Measurements from ENCODE around the gene FAM219B. TPM values are rescaled to one million over a fixed set of nuclear protein-coding genes. Genes with fewer than 3 reads are reported as not detected.

The FAM219B gene
- total and polyA plus RNA-seq, 2 donors: 25.5 to 28.0 TPM

- peaks cover 0 to 5% of the 10 kb centered on the region in 2 donors for H3K9me3 ChIP-seq (ENCODE audit: control insufficient read depth in 2 of 2, insufficient read depth in 1 of 2, low read length in 1 of 2)
- peaks cover 6 to 19% of the 10 kb centered on the region in 2 donors for H3K4me1 ChIP-seq (ENCODE audit: control insufficient read depth in 2 of 2, insufficient read depth in 2 of 2, low read length in 2 of 2)
- 84% methylated on average over 11 of the region's 11 CpGs for WGBS
- no peak for DNase-seq (ENCODE audit: low read depth in 6 of 9, low spot score in 9 of 9)
- H3K36me3 ChIP-seq (ENCODE audit: control insufficient read depth in 2 of 2, insufficient read depth in 2 of 2, low read length in 1 of 2): peaks cover 11 to 21% of the 10 kb centered on the region in 2 donors
- peak overlapping the region in 1 of 2 donors; percentile 53 for H3K27ac ChIP-seq (ENCODE audit: low read depth in 1 of 2, low read length in 1 of 2)
- no peak overlapping the region for H3K4me3 ChIP-seq (ENCODE audit: low read length in 2 of 2)
- H3K27me3 ChIP-seq (ENCODE audit: control insufficient read depth in 2 of 2, insufficient read depth in 1 of 2, low read length in 1 of 2): no peaks in the 10 kb centered on the region
Observed at GRCh38 chr15:74863239-74864056, 43.2 kb downstream of the FAM219B start.

GRCh38 chr15:74858369-74858740 is 48.3 kb downstream of the FAM219B start:
- Histone ChIP-seq H3K36me3 (ENCODE audit: control insufficient read depth in 2 of 2, insufficient read depth in 2 of 2, low read length in 1 of 2) (peaks cover 18 to 21% of the 10 kb centered on the region in 2 donors), H3K4me1 (ENCODE audit: control insufficient read depth in 2 of 2, insufficient read depth in 2 of 2, low read length in 2 of 2) (peaks cover 0 to 20% of the 10 kb centered on the region in 2 donors)
- 93% methylated on average over 4 of the region's 4 CpGs for WGBS

GRCh38 chr15:74857671-74858368 is 48.8 kb downstream of the FAM219B start:
- 77% methylated on average over 9 of the region's 9 CpGs for WGBS
- DNase-seq (ENCODE audit: low read depth in 6 of 9, low spot score in 9 of 9): no peak
- H3K27ac ChIP-seq (ENCODE audit: low read depth in 1 of 2, low read length in 1 of 2): no peak overlapping the region

More at GRCh38 chr15:74858369-74858740, 48.3 kb downstream of the FAM219B start:
- H3K4me3 ChIP-seq (ENCODE audit: low read length in 2 of 2): no peak overlapping the region
- no peak for DNase-seq (ENCODE audit: low read depth in 6 of 9, low spot score in 9 of 9)
- no peaks in the 10 kb centered on the region for H3K9me3 ChIP-seq (ENCODE audit: control insufficient read depth in 2 of 2, insufficient read depth in 1 of 2, low read length in 1 of 2)
- no peaks in the 10 kb centered on the region for H3K27me3 ChIP-seq (ENCODE audit: control insufficient read depth in 2 of 2, insufficient read depth in 1 of 2, low read length in 1 of 2)
- no peak overlapping the region for H3K27ac ChIP-seq (ENCODE audit: low read depth in 1 of 2, low read length in 1 of 2)

DNA sequence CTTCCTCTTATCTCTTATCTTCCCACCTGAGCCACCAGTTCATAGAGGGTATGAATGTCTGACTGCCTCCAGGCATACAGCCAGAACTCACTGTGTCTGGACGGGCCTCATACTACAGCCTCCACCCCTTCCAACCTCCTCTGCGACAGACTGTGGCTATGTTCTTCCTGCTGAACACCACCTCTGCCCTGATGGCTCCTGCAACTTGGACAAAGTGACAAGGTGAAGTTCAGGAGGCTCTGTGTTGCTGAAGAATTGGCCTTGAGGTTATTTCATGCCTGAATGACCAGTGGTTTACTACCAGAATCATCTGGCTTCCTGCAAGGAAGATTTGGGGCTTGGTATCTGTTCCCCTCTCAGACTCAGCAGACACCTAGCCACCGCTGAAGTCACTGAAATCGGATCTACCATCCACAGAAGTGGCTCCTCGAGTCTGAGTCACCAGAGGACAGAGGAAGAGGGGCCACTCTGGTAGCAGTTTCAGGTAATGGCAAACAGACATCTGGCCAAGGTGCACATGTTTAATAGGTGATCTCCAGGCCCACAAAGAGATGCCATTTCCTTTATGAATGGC is 49.5 kb downstream of the FAM219B start:
- Histone ChIP-seq H3K9me3 (ENCODE audit: control insufficient read depth in 2 of 2, insufficient read depth in 1 of 2, low read length in 1 of 2) (no peaks in the 10 kb centered on the region), H3K36me3 (ENCODE audit: control insufficient read depth in 2 of 2, insufficient read depth in 2 of 2, low read length in 1 of 2) (peaks cover 29 to 33% of the 10 kb centered on the region in 2 donors), H3K4me3 (ENCODE audit: low read length in 2 of 2) (no peak overlapping the region), H3K4me1 (ENCODE audit: control insufficient read depth in 2 of 2, insufficient read depth in 2 of 2, low read length in 2 of 2) (peaks cover 0 to 27% of the 10 kb centered on the region in 2 donors), H3K27ac (ENCODE audit: low read depth in 1 of 2, low read length in 1 of 2) (no peak overlapping the region), H3K27me3 (ENCODE audit: control insufficient read depth in 2 of 2, insufficient read depth in 1 of 2, low read length in 1 of 2) (no peaks in the 10 kb centered on the region)
- WGBS: 75% methylated on average over 5 of the region's 5 CpGs
- DNase-seq (ENCODE audit: low read depth in 6 of 9, low spot score in 9 of 9): no peak

More at GRCh38 chr15:74857671-74858368, 48.8 kb downstream of the FAM219B start:
- no peak overlapping the region for H3K4me3 ChIP-seq (ENCODE audit: low read length in 2 of 2)
- H3K9me3 ChIP-seq (ENCODE audit: control insufficient read depth in 2 of 2, insufficient read depth in 1 of 2, low read length in 1 of 2): no peaks in the 10 kb centered on the region
- peaks cover 24 to 26% of the 10 kb centered on the region in 2 donors for H3K36me3 ChIP-seq (ENCODE audit: control insufficient read depth in 2 of 2, insufficient read depth in 2 of 2, low read length in 1 of 2)
- H3K4me1 ChIP-seq (ENCODE audit: control insufficient read depth in 2 of 2, insufficient read depth in 2 of 2, low read length in 2 of 2): peaks cover 0 to 23% of the 10 kb centered on the region in 2 donors
- no peaks in the 10 kb centered on the region for H3K27me3 ChIP-seq (ENCODE audit: control insufficient read depth in 2 of 2, insufficient read depth in 1 of 2, low read length in 1 of 2)

GRCh38 chr15:74856537-74856936 is 50.1 kb downstream of the FAM219B start:
- no peak overlapping the region for H3K27ac ChIP-seq (ENCODE audit: low read depth in 1 of 2, low read length in 1 of 2)
- 100% methylated on average over 1 of the region's 1 CpG for WGBS
- H3K9me3 ChIP-seq (ENCODE audit: control insufficient read depth in 2 of 2, insufficient read depth in 1 of 2, low read length in 1 of 2): no peaks in the 10 kb centered on the region
- peaks cover 0 to 27% of the 10 kb centered on the region in 2 donors for H3K4me1 ChIP-seq (ENCODE audit: control insufficient read depth in 2 of 2, insufficient read depth in 2 of 2, low read length in 2 of 2)
- peaks cover 36 to 39% of the 10 kb centered on the region in 2 donors for H3K36me3 ChIP-seq (ENCODE audit: control insufficient read depth in 2 of 2, insufficient read depth in 2 of 2, low read length in 1 of 2)
- no peak for DNase-seq (ENCODE audit: low read depth in 6 of 9, low spot score in 9 of 9)
- H3K4me3 ChIP-seq (ENCODE audit: low read length in 2 of 2): no peak overlapping the region
- no peaks in the 10 kb centered on the region for H3K27me3 ChIP-seq (ENCODE audit: control insufficient read depth in 2 of 2, insufficient read depth in 1 of 2, low read length in 1 of 2)

- WGBS: 98% methylated on average over 2 of the region's 2 CpGs
- H3K4me1 ChIP-seq (ENCODE audit: control insufficient read depth in 2 of 2, insufficient read depth in 2 of 2, low read length in 2 of 2): peaks cover 0 to 27% of the 10 kb centered on the region in 2 donors
- no peak overlapping the region for H3K4me3 ChIP-seq (ENCODE audit: low read length in 2 of 2)
- peaks cover 43 to 44% of the 10 kb centered on the region in 2 donors for H3K36me3 ChIP-seq (ENCODE audit: control insufficient read depth in 2 of 2, insufficient read depth in 2 of 2, low read length in 1 of 2)
- no peaks in the 10 kb centered on the region for H3K9me3 ChIP-seq (ENCODE audit: control insufficient read depth in 2 of 2, insufficient read depth in 1 of 2, low read length in 1 of 2)
- no peaks in the 10 kb centered on the region for H3K27me3 ChIP-seq (ENCODE audit: control insufficient read depth in 2 of 2, insufficient read depth in 1 of 2, low read length in 1 of 2)
- H3K27ac ChIP-seq (ENCODE audit: low read depth in 1 of 2, low read length in 1 of 2): no peak overlapping the region
- no peak for DNase-seq (ENCODE audit: low read depth in 6 of 9, low spot score in 9 of 9)
Observed at GRCh38 chr15:74855857-74856256, 50.8 kb downstream of the FAM219B start.

- no peak for DNase-seq (ENCODE audit: low read depth in 6 of 9, low spot score in 9 of 9)
- Histone ChIP-seq H3K27me3 (ENCODE audit: control insufficient read depth in 2 of 2, insufficient read depth in 1 of 2, low read length in 1 of 2) (no peaks in the 10 kb centered on the region), H3K27ac (ENCODE audit: low read depth in 1 of 2, low read length in 1 of 2) (peak overlapping the region in 1 of 2 donors; percentile 17), H3K9me3 (ENCODE audit: control insufficient read depth in 2 of 2, insufficient read depth in 1 of 2, low read length in 1 of 2) (no peaks in the 10 kb centered on the region), H3K4me1 (ENCODE audit: control insufficient read depth in 2 of 2, insufficient read depth in 2 of 2, low read length in 2 of 2) (peaks cover 0 to 24% of the 10 kb centered on the region in 2 donors), H3K36me3 (ENCODE audit: control insufficient read depth in 2 of 2, insufficient read depth in 2 of 2, low read length in 1 of 2) (peaks cover 55 to 56% of the 10 kb centered on the region in 2 donors), H3K4me3 (ENCODE audit: low read length in 2 of 2) (no peak overlapping the region)
- 97% methylated on average over 13 of the region's 13 CpGs for WGBS
Observed at GRCh38 chr15:74854453-74855022, 52.1 kb downstream of the FAM219B start.

GRCh38 chr15:74851960-74852359 is 54.7 kb downstream of the FAM219B start:
- H3K27me3 ChIP-seq (ENCODE audit: control insufficient read depth in 2 of 2, insufficient read depth in 1 of 2, low read length in 1 of 2): no peaks in the 10 kb centered on the region
- WGBS: 98% methylated on average over 7 of the region's 7 CpGs

More at GRCh38 chr15:74851960-74852359, 54.7 kb downstream of the FAM219B start:
- H3K27ac ChIP-seq (ENCODE audit: low read depth in 1 of 2, low read length in 1 of 2): no peak overlapping the region
- DNase-seq (ENCODE audit: low read depth in 6 of 9, low spot score in 9 of 9): no peak
- no peaks in the 10 kb centered on the region for H3K9me3 ChIP-seq (ENCODE audit: control insufficient read depth in 2 of 2, insufficient read depth in 1 of 2, low read length in 1 of 2)
- H3K36me3 ChIP-seq (ENCODE audit: control insufficient read depth in 2 of 2, insufficient read depth in 2 of 2, low read length in 1 of 2): peaks cover 67 to 71% of the 10 kb centered on the region in 2 donors
- no peak overlapping the region for H3K4me3 ChIP-seq (ENCODE audit: low read length in 2 of 2)
- H3K4me1 ChIP-seq (ENCODE audit: control insufficient read depth in 2 of 2, insufficient read depth in 2 of 2, low read length in 2 of 2): peaks cover 0 to 13% of the 10 kb centered on the region in 2 donors
